Amniotic epithelial cell (primary cell): Measurements from ENCODE around the gene CCDC116.
"Not testable (repeated sequence)": the region's sequence is repeated elsewhere in the genome, so short reads cannot be mapped to it uniquely, and the experiment has no call there.

Source experiments
- DNase-seq: peaks from one replicate; pipeline ENCODE4 v3.0.0-alpha.2; 2010; ENCODE audit warnings: low read depth

The CCDC116 gene

DNA sequence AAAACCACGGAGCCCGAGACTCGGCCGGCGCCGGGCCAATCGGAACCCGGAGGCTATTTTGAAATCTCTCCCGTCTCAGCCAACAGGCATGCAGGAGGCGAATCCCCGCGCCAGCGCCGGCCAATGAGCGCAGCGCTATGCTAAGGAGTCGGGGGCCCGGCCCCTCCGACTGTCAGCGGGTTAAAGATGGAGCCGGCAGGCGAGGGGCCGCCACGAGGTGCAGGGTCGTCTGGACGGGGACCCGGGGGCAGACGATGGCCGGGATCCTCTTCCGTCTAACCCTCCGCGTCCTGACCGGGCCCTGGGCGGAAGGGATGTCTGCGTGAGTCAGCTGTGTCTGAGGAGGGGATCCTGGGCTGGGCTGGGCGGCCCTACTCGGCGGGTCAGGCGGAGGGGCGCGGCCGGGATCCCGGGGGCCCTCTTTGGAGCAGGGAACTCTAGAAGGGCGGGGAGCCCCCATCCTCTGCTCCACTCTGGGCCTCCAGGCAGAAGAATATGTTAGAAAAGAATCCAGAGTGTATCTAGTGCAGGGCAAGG lies 19.5 kb downstream of the CCDC116 start:
- DNase-seq: peak; percentile 81

GRCh38 chr22:21652547-21653545 lies 20.3 kb downstream of the CCDC116 start:
- DNase-seq: no peak

DNA sequence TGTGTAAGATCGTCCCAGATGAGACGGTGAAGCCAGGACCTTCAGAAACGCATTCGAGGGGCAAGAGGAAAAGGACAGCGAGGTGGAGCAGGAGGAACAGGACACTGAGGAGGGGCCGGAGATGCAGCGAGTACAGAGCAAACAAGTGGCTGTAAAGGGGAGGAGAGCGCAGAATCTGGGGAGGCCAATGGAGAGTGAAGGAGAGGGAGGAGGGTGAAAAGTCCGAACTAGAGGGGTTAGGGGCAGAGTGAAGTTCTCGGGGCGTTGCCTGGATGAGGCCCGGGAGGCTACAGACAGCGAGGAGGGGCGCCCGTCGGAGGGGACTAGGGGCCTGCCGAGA lies 24.4 kb downstream of the CCDC116 start:
- no peak for DNase-seq

DNA sequence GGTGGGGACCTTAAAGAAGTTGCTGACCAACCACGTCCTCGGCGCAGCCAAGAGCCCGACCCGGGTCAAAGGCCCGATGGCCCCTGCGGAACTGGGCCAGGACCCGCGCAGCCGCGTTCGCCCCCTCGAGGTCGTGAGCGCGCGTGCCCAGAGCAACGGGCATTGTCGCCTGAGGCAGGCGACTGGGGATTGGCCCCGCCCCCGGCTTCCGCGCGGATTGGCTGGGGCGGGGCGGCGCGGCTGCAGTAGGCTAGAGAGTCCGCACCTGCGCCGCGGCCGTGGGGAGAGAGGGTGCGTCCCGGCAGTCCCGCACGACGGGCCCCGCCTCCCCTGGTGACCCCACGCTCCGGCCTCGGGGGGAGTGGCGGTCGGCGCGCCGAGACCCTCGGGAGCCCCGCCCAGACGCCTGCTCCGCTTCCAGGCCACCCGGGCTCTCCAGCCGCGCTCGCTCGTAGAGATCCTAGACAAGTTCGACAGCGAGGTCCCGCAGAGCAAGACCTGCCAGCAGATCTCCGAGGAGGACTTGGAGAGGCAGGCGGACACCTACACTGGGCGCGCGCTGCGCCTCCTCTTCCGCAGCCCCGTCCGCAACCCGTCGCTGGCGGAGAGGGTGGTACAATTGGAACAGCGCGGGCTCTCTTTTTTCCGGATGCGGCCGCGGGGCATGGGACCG lies 24.9 kb downstream of the CCDC116 start:
- no peak for DNase-seq

DNA sequence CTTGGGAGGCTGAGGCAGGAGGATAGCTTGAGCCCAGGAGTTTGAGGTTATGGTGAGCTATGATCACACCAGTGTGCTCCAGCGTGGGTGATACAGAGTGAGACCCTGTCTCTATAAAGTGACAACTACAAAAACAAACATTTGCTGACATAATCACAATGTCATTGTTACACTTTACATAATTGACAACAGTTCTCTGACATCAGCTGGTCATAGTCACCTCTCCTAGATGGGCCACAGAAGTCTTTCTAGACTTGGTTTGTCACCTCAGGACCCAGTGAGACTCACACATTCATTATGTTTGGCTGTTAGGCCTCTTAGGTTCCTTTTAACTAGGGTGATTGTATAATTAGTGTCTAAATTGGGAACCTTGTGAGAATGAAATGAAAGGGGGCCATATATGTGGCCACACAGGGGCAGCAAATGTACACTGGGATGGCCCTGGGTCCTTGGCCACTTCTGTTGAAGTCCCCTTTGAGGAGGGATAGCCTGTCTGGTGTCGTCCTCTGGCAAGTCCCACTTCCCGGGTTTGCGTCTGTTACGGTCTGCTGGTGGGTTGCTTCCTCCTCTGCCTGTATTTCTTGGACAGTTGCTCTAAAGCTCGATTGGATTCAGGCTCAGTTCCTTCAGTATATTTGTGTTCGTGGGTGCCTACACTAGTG lies 27.4 kb downstream of the CCDC116 start:
- DNase-seq: no peak

DNA sequence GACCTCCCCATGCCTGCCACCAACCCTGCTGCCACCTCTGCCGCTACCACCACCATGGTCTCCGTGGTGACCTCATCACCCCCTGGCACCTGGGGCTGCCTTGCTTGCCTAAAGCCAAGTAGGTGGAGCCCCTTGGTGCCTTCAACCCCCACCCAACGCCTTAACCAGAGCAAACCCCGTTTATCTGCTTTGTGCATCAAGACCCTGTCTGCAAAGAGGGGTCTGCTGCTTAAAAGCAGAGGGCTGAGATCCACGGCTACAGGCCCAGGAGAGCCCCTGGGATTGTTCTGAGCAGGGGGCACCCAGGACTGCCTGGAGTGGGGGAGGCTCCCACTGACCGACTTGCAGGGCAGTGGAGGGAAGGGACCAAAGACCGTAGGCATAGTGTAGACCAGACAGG lies 28.3 kb downstream of the CCDC116 start:
- no peak for DNase-seq

- DNase-seq: no peak
Observed at GRCh38 chr22:21661991-21662390, 29.4 kb downstream of the CCDC116 start.

DNA sequence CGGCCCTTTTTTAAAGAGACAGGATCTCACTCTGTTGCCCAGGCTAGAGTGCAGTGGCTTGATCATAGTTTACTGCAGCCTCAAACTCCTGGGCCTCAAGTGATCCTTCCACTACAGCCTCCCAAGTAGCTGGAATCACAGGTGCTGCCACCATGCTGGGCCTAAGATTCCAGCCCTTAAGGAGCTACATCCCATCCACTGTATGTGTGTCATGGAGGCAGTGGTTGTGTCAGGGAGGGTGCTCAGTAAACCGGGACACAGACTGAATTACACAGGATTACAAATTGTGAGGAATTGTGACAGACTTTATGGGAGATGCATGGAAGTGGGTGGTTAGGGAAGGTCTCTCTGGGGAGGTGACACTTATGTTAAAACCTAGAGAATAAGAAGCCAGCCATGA lies 31.2 kb downstream of the CCDC116 start:
- no peak for DNase-seq

DNA sequence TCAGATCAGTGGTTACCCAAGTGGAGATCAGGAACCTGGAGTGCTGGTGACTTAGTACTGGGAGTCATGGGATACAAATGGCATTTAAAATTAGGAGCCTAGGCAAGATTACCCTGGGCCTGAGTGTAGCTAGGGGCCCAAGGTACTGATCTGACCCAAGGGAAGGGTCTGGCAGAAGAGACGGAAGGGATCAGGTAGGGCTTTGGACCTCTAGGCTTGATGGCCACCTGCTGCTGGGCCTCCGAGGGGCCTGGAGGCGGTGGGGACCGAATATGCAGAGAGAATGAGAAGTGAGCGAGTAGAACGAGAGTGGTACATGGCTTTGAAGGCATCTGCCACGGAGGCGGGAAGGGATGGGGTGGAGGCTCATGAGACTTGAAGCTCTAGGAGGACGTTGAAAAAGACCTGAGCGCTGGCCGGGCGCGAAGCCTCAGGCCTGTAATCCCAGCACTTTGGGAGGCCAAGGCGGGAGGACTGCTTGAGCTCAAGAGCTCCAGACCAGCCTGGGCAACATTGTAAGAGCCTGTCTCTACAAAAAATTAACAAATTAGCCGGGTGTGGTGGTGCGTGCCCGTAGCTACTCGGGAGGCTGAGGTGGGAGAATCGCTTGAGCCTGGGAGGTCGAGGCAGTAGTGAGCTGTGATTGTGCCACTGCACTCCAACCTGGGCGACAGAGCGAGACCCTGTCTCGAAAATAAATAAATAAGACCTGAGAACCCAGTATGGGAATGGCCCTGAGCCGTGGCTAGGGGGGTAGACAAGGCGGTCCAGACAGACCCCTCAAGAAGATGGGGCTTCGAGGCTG lies 32.7 kb downstream of the CCDC116 start:
- DNase-seq: no peak

- DNase-seq: no peak
Observed at GRCh38 chr22:21666786-21667185, 34.2 kb downstream of the CCDC116 start.

GRCh38 chr22:21669026-21669425 lies 36.5 kb downstream of the CCDC116 start:
- DNase-seq: no peak

GRCh38 chr22:21672107-21672629 lies 39.6 kb downstream of the CCDC116 start:
- DNase-seq: no peak

GRCh38 chr22:21673534-21674321 lies 41.2 kb downstream of the CCDC116 start:
- DNase-seq: no peak

- no peak for DNase-seq
Observed at GRCh38 chr22:21674638-21675245, 42.2 kb downstream of the CCDC116 start.

DNA sequence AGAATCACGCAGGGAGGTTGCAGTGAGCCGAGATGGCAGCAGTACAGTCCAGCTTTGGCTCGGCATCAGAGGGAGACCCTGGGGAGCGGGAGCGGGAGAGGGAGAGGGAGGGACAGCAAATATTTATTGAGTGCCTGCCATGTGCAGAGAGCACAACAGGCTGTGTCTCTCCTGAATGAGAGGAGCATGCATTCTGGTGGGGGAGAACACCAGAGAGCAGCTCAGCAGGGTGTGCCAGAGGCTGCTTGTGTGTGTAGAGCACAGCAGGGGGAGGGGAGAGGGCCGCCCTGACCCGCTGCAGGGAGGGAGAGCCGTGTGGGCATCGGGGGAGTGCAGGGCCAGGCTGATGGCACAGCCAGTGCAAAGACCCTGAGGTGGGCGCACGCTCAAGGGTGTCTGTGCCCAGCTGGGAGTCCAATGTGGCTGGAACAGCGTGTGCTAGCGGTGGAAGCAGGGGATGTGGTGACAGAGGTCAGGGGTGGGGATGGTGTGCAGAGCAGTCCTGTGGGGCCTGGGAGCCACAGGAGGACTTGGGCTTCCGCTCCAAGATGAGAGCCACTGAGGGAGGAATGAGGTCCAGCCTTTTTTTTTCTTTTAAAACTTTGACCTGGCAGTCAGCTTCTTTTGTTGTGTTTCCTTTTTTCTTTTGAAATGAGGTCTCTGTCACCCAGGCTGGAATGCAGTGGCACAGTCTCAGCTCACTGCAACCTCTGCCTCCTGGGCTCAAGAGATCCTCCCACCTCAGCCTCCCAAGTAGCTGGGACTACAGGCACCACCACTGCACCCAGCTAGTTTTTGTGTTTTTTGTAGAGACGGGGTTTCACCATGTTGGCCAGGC lies 45.3 kb downstream of the CCDC116 start:
- no peak for DNase-seq

GRCh38 chr22:21678842-21679241 lies 46.3 kb downstream of the CCDC116 start:
- not testable (repeated sequence) for DNase-seq

DNA sequence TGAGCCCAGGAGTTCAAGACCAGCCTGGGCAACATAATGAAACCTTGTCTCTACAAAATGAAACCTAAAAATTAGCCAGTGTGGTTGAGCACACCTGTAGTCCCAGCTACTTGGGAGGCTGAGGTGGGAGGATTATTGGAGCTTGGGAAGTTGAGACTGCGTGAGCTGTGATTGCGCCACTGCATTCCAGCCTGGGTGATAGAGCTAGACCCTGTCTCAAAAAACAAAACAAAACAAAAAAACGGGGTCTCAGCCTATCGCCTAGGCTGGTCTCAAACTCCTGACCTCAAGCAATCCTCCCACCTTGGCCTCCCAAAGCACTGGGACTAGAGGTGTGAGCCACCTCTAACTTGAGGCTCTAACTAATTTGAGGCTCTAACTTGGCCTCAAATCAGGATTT lies 46.8 kb downstream of the CCDC116 start:
- DNase-seq: no peak

DNA sequence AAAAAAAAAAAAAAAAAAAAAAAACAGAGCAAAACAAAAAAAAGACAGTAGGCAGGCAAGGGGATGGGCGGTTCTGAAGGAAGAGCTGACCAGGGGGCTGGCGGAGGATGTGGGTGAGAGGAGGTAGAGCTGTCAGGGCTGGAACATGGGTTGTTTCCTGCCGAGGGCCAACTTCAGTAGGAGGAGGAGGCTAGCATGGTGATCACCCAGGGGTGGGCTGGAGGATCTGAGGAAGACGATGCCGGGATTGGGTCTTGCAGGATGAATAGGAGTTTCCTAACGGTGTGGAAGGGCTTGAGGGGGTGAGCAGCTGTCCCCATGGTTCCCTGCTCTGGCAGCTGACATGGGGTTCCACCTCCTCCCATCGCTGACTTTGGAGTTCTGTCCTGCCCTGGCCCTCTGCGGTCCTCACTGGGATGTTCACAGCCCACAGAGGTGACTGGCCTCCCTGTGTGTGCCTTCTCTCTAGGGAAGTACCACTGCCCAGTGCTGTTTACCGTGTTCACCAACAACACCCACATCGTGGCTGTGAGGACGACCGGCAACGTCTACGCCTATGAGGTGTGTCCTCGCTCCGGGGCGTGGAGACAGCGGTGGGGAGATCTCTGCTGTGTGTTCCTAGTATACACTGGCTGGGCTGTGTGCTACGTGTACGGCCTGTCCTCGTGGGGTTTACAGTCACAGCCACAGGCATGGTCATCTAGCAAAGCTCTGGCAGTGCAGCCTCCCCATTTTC lies 48.4 kb downstream of the CCDC116 start:
- no peak for DNase-seq
